MCF 10A (cell line): ENCODE measurements around the gene RFWD3. TPM values are rescaled to one million over a fixed set of nuclear protein-coding genes. Genes with fewer than 3 reads are reported as not detected.

Experiments used
- BruUV-seq: library from RNA; stranded (reverse); fragments of 400-500 nt; replicated peaks from 2 replicates; lab custom pipeline; 2021; lab: Mats Ljungman, UMichigan
- CTCF ChIA-PET: fragments of 300-600 bp; sonication (Branson Sonifier 250); formaldehyde crosslinking; extraction: SDS; loops from one replicate; lab custom pipeline; 2021; ENCODE audit warnings: antibody characterized with exemption, inconsistent platforms; lab: Yijun Ruan, JAX
- POLR2A ChIA-PET: fragments of 300-600, 350-650 bp; sonication (Branson Sonifier 250); formaldehyde crosslinking; extraction: SDS; loops from one replicate; lab custom pipeline; 2020; ENCODE audit warnings: antibody characterized with exemption, inconsistent platforms; lab: Yijun Ruan, JAX
- DNase-seq: peaks from one replicate; pipeline ENCODE4 v3.0.0-alpha.2; 2018; ENCODE audit not compliant: unreplicated experiment
- H3K27ac Mint-ChIP-seq: one replicate; pipeline ENCODE4 v1.8.0; 2022; ENCODE audit warnings: mild to moderate bottlenecking, low read depth, mixed read lengths; ENCODE audit not compliant: unreplicated experiment
- H3K27me3 Mint-ChIP-seq: one replicate; pipeline ENCODE4 v1.8.0; 2022; ENCODE audit warnings: mixed read lengths; ENCODE audit not compliant: insufficient read depth, unreplicated experiment
- H3K36me3 Mint-ChIP-seq: one replicate; pipeline ENCODE4 v1.8.0; 2022; ENCODE audit warnings: mild to moderate bottlenecking, moderate library complexity, mixed read lengths; ENCODE audit not compliant: insufficient read depth, unreplicated experiment
- H3K4me1 Mint-ChIP-seq: one replicate; pipeline ENCODE4 v1.8.0; 2022; ENCODE audit warnings: mixed read lengths; ENCODE audit not compliant: insufficient read depth, unreplicated experiment
- H3K4me3 Mint-ChIP-seq: one replicate; pipeline ENCODE4 v1.8.0; 2022; ENCODE audit warnings: mild to moderate bottlenecking, moderate library complexity, mixed read lengths; ENCODE audit not compliant: unreplicated experiment
- H3K9me3 Mint-ChIP-seq: one replicate; pipeline ENCODE4 v1.8.0; 2022; ENCODE audit warnings: mixed read lengths; ENCODE audit not compliant: unreplicated experiment
- CTCF ChIP-seq: fragments of 200-600 bp; IDR thresholded peaks from one replicate; pipeline ENCODE4 v1.8.0; 2022; ENCODE audit warnings: antibody characterized with exemption, mild to moderate bottlenecking; ENCODE audit not compliant: unreplicated experiment
- intact Hi-C: fragments of 100-400 bp; cut with micrococcal nuclease; formaldehyde crosslinking; loops from 2 replicates; pipeline ENCODE4 v1.14.1; 2022
- total RNA-seq: library from RNA; stranded (reverse); gene quantifications from 2 replicates; pipeline ENCODE4 v1.2.3, GENCODE V29; 2022

RFWD3 gene
- total RNA-seq, 1 experiment from 2014 or later = 33.7 TPM

- Mint-ChIP-seq H3K27ac (no peak overlapping the region), H3K36me3 (no peaks in the 10 kb centered on the region), H3K4me1 (peaks cover 5% of the 10 kb centered on the region), H3K4me3 (no peak overlapping the region), H3K9me3 (no peaks in the 10 kb centered on the region), H3K27me3 (no peaks in the 10 kb centered on the region)
- TF ChIP-seq CTCF = no peak
- DNase-seq = no peak
- intact Hi-C loops = no loop called here
- BruUV-seq = no TSS peak
- ChIA-PET POLR2A (no interaction called here), CTCF (interaction anchor here (0.6 to 1.4 kb wide), 2 partner anchors 11 to 117 kb away, joined by 3 to 7 read pairs; no protein-coding TSS in a partner anchor)
Observed at GRCh38 chr16:74611721-74612120, 55.0 kb downstream of the RFWD3 start.

GRCh38 chr16:74608944-74609343 is 57.7 kb downstream of the RFWD3 start:
- H3K27me3 Mint-ChIP-seq = no peaks in the 10 kb centered on the region
- no peak for TF ChIP-seq CTCF
- BruUV-seq = no TSS peak
- H3K36me3 Mint-ChIP-seq = no peaks in the 10 kb centered on the region
- no peak overlapping the region for H3K27ac Mint-ChIP-seq
- H3K4me3 Mint-ChIP-seq = no peak overlapping the region
- H3K4me1 Mint-ChIP-seq = peaks cover 13% of the 10 kb centered on the region
- POLR2A ChIA-PET = no interaction called here
- H3K9me3 Mint-ChIP-seq = no peaks in the 10 kb centered on the region
- no peak for DNase-seq
- intact Hi-C loops = no loop called here
- CTCF ChIA-PET = no interaction called here

GRCh38 chr16:74608381-74608780 is 58.3 kb downstream of the RFWD3 start:
- peaks cover 18% of the 10 kb centered on the region for H3K4me1 Mint-ChIP-seq
- BruUV-seq = no TSS peak
- no peaks in the 10 kb centered on the region for H3K27me3 Mint-ChIP-seq
- no peak for DNase-seq
- CTCF ChIA-PET = interaction anchor here (0.6 to 0.7 kb wide), 3 partner anchors 16 to 670 kb away, joined by 3 to 6 read pairs (median 3); no protein-coding TSS in a partner anchor
- H3K4me3 Mint-ChIP-seq = no peak overlapping the region
- no peaks in the 10 kb centered on the region for H3K9me3 Mint-ChIP-seq
- no peak overlapping the region for H3K27ac Mint-ChIP-seq
- intact Hi-C loops = no loop called here
- no peaks in the 10 kb centered on the region for H3K36me3 Mint-ChIP-seq
- no peak for TF ChIP-seq CTCF
- POLR2A ChIA-PET = interaction anchor here (0.6 to 2.4 kb wide), 7 partner anchors 14 to 1651 kb away, joined by 4 to 13 read pairs (median 6); partner anchors contain the start of gene PSMD7

GRCh38 chr16:74607962-74608356 is 58.7 kb downstream of the RFWD3 start:
- Mint-ChIP-seq H3K4me3 (no peak overlapping the region), H3K27me3 (no peaks in the 10 kb centered on the region), H3K27ac (no peak overlapping the region), H3K4me1 (peaks cover 19% of the 10 kb centered on the region), H3K36me3 (no peaks in the 10 kb centered on the region), H3K9me3 (no peaks in the 10 kb centered on the region)
- POLR2A ChIA-PET = interaction anchor here (0.6 to 3.1 kb wide), 16 partner anchors 9 to 1651 kb away, joined by 3 to 23 read pairs (median 6); partner anchors contain the start of gene PSMD7
- DNase-seq = no peak
- TF ChIP-seq CTCF = no peak
- intact Hi-C loops = loop anchor here (2.0 kb wide), 2 partner anchors 127 to 159 kb away; no protein-coding TSS in a partner anchor
- CTCF ChIA-PET = interaction anchor here (0.6 to 0.8 kb wide), 5 partner anchors 16 to 671 kb away, joined by 3 to 6 read pairs (median 3); no protein-coding TSS in a partner anchor
- no TSS peak for BruUV-seq
